HG03571 (cell line): Measurements from ENCODE around the gene TPH1.

Experiments used
- ATAC-seq: cut with Tn5 transposase; IDR thresholded peaks from one replicate; pipeline ENCODE4 v1.9.1; 2021; ENCODE audit not compliant: unreplicated experiment

TPH1 gene

GRCh38 chr11:18046116-18046777 is at the start of gene TPH1:
TPH1 (minus strand) TSS chr11:18046269; CDS start chr11:18040762, 5,507 bp downstream.
- ATAC-seq: no peak

GRCh38 chr11:18093959-18094358 is 47.9 kb upstream of the TPH1 start:
- ATAC-seq: no peak

GRCh38 chr11:18091731-18092130 is 45.7 kb upstream of the TPH1 start:
- ATAC-seq: no peak

- no peak for ATAC-seq
These were observed 42.9 kb upstream of the TPH1 start for GRCh38 chr11:18088966-18089365.

GRCh38 chr11:18088366-18088765 is 42.3 kb upstream of the TPH1 start:
- no peak for ATAC-seq

GRCh38 chr11:18081551-18081950 is 35.5 kb upstream of the TPH1 start:
- no peak for ATAC-seq

- no peak for ATAC-seq
These were observed 34.4 kb upstream of the TPH1 start for GRCh38 chr11:18080451-18080850.

GRCh38 chr11:18078909-18079308 is 32.8 kb upstream of the TPH1 start:
- ATAC-seq: no peak

- ATAC-seq: no peak
These were observed 29.4 kb upstream of the TPH1 start for GRCh38 chr11:18075444-18075843.

GRCh38 chr11:18071098-18071705 is 25.1 kb upstream of the TPH1 start:
- ATAC-seq: no peak

GRCh38 chr11:18067372-18067771 is 21.3 kb upstream of the TPH1 start:
- no peak for ATAC-seq

- no peak for ATAC-seq
These were observed 20.6 kb upstream of the TPH1 start for GRCh38 chr11:18066626-18067025.

- ATAC-seq: no peak
These were observed 19.5 kb upstream of the TPH1 start for GRCh38 chr11:18065572-18065971.

- no peak for ATAC-seq
These were observed 18.5 kb upstream of the TPH1 start for GRCh38 chr11:18064450-18065054.

- no peak for ATAC-seq
These were observed 17.9 kb upstream of the TPH1 start for GRCh38 chr11:18063862-18064434.

- ATAC-seq: no peak
These were observed 17.1 kb upstream of the TPH1 start for GRCh38 chr11:18063125-18063524.

GRCh38 chr11:18061351-18061750 is 15.3 kb upstream of the TPH1 start:
- ATAC-seq: no peak

- no peak for ATAC-seq
These were observed 10.6 kb upstream of the TPH1 start for GRCh38 chr11:18056561-18057181.

GRCh38 chr11:18054511-18055103 is 8.5 kb upstream of the TPH1 start:
- no peak for ATAC-seq

- ATAC-seq: no peak
These were observed 4.8 kb upstream of the TPH1 start for GRCh38 chr11:18050848-18051247.

- no peak for ATAC-seq
These were observed 9.6 kb downstream of the TPH1 start for GRCh38 chr11:18036456-18036855.
